ENCODE measurements around the gene RAB11B.
A peak's percentile ranks its signal among the peaks of the same experiment; 100 is the strongest.
"Not testable (repeated sequence)": the region's sequence is repeated elsewhere in the genome, so short reads cannot be mapped to it uniquely, and the experiment has no call there.

RAB11B gene

GRCh38 chr19:8441725-8442544, 51.8 kb downstream of the RAB11B start:
- DNase-seq = no peak

DNA sequence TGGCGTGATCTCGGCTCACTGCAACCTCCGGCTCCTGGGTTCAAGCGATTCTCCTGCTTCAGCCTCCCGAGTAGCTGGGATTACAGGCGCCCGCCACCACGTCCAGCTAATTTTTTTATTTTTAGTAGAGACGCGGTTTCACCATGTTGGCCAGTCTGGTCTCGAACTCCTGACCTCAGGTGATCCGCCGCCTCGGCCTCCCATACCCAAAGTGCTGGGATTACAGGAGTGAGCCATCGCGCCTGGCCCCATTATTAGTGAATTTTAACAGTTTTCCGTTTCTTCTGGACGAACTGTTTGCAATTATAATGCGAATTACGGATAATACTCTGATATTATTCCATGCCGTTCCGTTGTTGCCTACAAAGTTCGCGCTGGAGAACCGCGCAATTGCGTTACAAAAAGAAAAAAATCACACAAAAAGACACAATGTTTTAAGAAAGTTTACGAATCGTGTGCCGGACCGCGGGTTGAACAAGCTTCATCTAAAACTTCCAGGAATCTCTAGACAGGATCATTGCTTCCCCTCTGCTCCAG, 54.0 kb downstream of the RAB11B start:
- DNase-seq = not testable (repeated sequence)

DNA sequence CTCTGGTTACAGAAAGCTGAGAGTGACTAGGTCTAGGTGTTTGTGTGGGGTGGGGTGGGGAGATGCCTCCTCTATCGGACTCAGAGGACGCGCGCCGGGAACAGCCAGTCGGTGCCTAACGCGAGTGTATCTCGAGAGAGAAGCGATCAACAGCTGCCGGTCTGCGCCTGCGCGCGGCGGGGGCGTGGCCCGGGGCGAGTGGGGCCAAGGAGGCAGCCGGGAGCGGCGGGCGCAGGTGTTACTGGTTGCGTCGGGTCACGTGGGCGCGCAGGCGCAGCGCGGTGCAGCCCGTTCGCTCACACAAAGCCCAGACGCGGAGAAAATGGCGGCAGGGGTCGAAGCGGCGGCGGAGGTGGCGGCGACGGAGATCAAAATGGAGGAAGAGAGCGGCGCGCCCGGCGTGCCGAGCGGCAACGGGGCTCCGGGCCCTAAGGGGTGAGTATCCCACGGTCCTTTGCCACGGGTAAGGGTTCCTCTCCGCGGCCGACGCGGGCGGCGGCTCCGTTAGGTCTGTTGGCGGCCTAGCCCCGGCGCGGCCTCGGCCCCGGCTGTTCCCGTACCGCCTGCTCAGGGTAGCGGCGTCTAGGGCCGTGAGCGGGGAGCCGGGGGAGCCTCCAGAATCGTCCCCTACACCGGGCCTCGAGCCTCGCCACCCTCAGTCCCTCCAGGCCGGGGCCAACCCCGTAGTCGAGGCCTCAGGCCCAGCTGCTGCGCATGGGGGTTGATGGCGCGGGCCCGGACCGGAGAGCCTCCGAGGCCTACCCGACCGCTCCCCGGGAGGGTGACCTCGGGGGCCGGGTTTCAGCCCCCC, 54.7 kb downstream of the RAB11B start, which contains the start of gene HNRNPM:
HNRNPM (plus strand) TSS at position 299 of the 811 bp plus-strand sequence; CDS start at position 323, 24 bp downstream.
- peak; percentile 99 for DNase-seq

DNA sequence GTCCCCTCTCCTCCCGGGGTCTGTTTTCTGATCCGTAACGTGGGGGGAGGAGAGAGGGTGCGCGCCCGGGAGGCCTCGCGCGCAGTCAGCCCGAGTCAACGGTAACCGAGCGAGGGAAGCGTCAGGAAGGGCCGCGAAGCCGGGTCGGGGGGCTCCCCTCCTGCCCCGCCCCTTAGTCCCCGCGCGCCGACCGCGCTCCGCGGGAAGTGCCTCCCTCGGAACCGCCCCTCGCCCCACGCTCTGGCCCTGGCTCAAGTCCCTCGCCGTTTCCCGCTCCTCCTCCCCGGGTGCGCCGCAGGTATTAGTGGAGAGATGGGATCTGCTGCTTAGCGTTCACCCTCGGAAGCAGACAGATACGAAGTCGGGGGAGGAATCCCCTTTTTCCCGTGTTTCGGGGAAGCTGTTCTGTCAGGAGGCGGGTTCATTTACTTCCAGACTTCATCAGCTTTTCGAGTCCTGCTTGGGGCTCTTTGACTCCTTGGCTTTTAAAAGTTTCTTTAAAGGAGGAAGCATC, 55.4 kb downstream of the RAB11B start:
- DNase-seq = peak; percentile 73

- no peak for DNase-seq
Measured at GRCh38 chr19:8446061-8446709, 56.0 kb downstream of the RAB11B start.

GRCh38 chr19:8449830-8450229, 59.7 kb downstream of the RAB11B start:
- DNase-seq = no peak

DNA sequence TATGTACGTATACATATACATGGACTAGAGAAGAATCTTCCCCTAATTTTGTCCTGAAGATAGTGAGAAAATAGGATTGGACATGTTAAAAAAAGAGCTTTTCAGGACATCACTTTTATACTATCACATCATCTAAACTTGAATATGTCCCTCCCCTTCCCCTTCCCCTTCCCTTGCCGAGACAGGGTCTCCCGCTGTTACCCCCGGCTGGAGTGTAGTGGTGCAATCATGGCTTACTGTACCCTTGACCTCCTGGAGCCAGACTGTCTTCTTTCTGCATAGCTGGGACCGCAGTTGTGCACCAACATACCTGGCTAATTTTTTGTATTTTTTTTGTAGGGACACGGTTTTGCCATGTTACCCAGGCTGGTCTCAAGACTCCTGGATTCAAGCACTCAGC, 61.2 kb downstream of the RAB11B start:
- no peak for DNase-seq

- no peak for DNase-seq
Measured at GRCh38 chr19:8451885-8452284, 61.7 kb downstream of the RAB11B start.

DNA sequence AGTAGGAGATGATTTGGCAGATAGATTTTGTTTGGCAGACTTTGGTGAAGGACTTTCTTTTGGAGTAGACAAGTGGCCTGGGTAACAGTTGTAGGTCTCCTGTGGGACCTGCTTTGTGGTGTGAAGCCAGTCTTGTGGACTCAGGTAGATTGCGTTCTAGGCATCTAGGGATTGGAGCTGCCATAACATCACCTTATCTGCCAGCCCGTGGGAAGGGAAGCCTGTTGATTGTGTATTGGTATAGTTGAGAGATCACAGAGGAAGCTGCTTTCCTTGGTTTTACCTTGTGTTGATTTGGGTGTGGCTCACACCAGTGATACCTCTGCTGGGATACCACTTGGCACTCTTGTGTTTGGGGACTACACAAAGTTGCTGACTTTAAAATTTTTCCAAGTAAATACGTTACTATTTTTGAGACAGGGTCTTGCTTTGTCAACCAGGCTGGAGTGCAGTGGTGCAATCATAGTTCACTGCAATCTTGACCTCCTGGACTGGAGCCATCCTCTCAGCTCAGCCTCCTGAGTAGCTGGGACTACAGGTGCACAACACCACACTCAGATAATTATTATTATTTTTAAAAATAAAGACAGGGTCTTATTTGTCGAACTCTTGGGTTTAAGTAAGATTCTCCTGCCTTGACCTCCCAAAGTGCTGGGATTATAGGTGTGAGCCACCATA, 62.4 kb downstream of the RAB11B start:
- no peak for DNase-seq

- no peak for DNase-seq
Measured at GRCh38 chr19:8453616-8454015, 63.5 kb downstream of the RAB11B start.
